Activated CD8-positive, alpha-beta memory T cell treated with anti-CD3 and anti-CD28 coated beads, Interleukin-2, amount 10 ng/mL, durations not matched to agents 7 days and 5 days (primary cell): ENCODE results near the gene EML5. TPM values are rescaled to one million over a fixed set of nuclear protein-coding genes. Genes with fewer than 3 reads are reported as not detected.
A peak's percentile ranks its signal among the peaks of the same experiment; 100 is the strongest.

Experiments used
- ATAC-seq: fragments of 150-1000 bp; cut with Tn5 transposase; one replicate; pipeline ENCODE4 v1.10.0; 2021; ENCODE audit warnings: moderate library complexity
- CTCF ChIA-PET: fragments of 350-600 bp; sonication (Branson Sonifier 250); formaldehyde crosslinking; loops from one replicate; lab custom pipeline; 2021; ENCODE audit warnings: antibody characterized with exemption; lab: Charles Lee
- DNase-seq: peaks from one replicate; pipeline ENCODE4 v3.0.0-alpha.2; 2020
- H3K27ac Mint-ChIP-seq: one replicate; pipeline ENCODE4 v1.8.0; 2021; ENCODE audit warnings: mild to moderate bottlenecking, mixed read lengths
- H3K27me3 Mint-ChIP-seq: one replicate; pipeline ENCODE4 v1.8.0; 2021; ENCODE audit warnings: mixed read lengths
- H3K36me3 Mint-ChIP-seq: one replicate; pipeline ENCODE4 v1.8.0; 2021; ENCODE audit warnings: mild to moderate bottlenecking, mixed read lengths
- H3K4me1 Mint-ChIP-seq: one replicate; pipeline ENCODE4 v1.8.0; 2021; ENCODE audit warnings: mixed read lengths
- H3K4me3 Mint-ChIP-seq: one replicate; pipeline ENCODE4 v1.8.0; 2021; ENCODE audit warnings: mild to moderate bottlenecking, moderate library complexity, mixed read lengths
- H3K9me3 Mint-ChIP-seq: one replicate; pipeline ENCODE4 v1.8.0; 2022; ENCODE audit warnings: low read depth, mixed read lengths
- total RNA-seq, 2 experiments: library from RNA; stranded (reverse); gene quantifications; one replicate each; pipeline ENCODE4 v1.2.3, GENCODE V29; 2021

The EML5 gene
- total RNA-seq, 2 experiments from 2014 or later: 2.3 to 3.7 TPM

DNA sequence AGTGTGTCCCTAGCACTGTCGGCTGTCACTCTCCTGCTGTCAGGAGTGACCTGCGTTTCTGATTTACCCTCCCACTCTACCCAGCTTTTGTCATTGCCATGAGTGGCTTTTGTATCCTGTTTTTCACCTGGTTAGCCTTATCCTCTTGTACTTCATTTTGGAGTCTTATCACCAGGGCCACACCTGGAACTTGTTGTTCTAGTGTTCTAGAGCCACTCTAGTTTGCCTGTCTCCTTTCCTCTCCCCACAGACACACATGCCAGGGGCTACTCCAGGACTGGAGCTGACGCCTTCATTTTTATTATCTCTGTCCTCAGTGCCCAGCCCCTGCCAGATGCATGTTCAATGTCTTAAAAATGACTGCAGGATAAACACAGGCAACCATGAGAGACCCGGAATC lies 195.7 kb downstream of the EML5 start:
- DNase-seq (no peak), ATAC-seq (no peak)
- no peaks in the 10 kb centered on the region for H3K9me3 Mint-ChIP-seq
- H3K27me3 Mint-ChIP-seq: no peaks in the 10 kb centered on the region
- CTCF ChIA-PET: no interaction called here
- H3K4me3 Mint-ChIP-seq: no peak overlapping the region
- peaks cover 36% of the 10 kb centered on the region for H3K4me1 Mint-ChIP-seq
- peaks cover 43% of the 10 kb centered on the region for H3K36me3 Mint-ChIP-seq
- H3K27ac Mint-ChIP-seq: no peak overlapping the region

DNA sequence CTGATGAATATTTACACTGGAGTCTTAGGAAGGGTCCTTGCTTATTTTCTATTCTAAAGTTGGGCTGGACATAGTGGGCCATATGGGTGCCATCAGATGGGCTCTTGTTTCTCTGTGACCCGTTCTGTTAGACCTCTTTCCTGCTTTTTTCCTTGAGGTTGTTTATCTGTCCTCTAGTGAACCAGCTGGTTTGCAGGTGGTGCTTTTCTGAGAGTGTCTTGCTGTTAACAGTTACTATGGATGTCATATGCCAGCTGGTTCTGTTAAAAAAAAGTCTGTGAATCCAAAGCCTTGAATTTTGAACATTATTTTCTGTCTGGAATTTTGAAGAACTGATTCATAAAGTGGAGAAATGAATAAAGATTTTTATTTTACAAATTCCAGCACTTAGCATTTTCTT lies 200.7 kb downstream of the EML5 start:
- Mint-ChIP-seq H3K27ac (no peak overlapping the region), H3K4me1 (peaks cover 2% of the 10 kb centered on the region), H3K9me3 (no peaks in the 10 kb centered on the region), H3K36me3 (peaks cover 42% of the 10 kb centered on the region), H3K4me3 (no peak overlapping the region), H3K27me3 (no peaks in the 10 kb centered on the region)
- DNase-seq (no peak), ATAC-seq (no peak)
- CTCF ChIA-PET: no interaction called here

DNA sequence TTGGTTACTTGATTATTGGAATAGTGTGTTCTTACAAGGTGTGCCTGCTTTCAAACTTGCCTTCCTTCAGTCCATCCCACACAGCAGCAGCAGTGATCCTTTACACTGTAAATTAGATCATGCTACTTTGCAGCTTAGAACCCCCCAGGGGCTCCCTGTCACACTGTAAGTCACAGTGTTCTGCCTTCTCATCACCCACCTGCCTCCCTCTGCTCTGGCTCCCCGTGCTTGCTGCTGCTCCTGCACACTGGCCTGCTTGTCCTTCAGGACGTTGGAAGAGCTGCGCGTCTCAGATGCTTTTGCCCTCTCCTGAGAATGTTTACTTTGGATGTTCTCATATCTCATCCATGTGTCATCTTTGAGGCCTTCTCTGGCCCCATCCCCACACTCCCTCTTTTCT lies 202.6 kb downstream of the EML5 start:
- Mint-ChIP-seq H3K4me1 (no peaks in the 10 kb centered on the region), H3K9me3 (no peaks in the 10 kb centered on the region), H3K36me3 (peaks cover 47% of the 10 kb centered on the region), H3K4me3 (no peak overlapping the region), H3K27me3 (no peaks in the 10 kb centered on the region), H3K27ac (no peak overlapping the region)
- DNase-seq (no peak), ATAC-seq (no peak)
- CTCF ChIA-PET: no interaction called here

DNA sequence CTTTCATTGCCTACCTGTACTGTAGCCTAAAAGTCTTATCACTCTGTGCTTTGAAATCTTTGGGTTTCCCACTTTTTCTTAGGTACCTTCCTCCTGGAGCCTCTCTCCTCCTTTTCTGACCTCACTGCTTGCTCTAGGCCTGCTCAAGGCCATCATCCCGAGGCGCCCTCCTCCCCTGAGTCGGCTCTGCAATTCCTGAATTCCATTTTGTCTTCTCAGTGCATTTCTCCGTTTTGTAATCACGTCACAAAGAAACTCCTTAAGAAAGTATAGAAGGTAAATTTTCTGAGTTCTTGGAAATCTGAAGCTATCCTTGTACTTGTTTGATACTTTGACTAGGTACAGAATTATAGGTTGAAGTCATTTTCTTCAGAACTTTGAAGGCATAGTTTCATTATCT lies 204.7 kb downstream of the EML5 start:
- Mint-ChIP-seq H3K27me3 (no peaks in the 10 kb centered on the region), H3K9me3 (no peaks in the 10 kb centered on the region), H3K4me1 (no peaks in the 10 kb centered on the region), H3K4me3 (no peak overlapping the region), H3K36me3 (peaks cover 52% of the 10 kb centered on the region), H3K27ac (no peak overlapping the region)
- ATAC-seq: no peak
- CTCF ChIA-PET: no interaction called here
- DNase-seq: no peak

DNA sequence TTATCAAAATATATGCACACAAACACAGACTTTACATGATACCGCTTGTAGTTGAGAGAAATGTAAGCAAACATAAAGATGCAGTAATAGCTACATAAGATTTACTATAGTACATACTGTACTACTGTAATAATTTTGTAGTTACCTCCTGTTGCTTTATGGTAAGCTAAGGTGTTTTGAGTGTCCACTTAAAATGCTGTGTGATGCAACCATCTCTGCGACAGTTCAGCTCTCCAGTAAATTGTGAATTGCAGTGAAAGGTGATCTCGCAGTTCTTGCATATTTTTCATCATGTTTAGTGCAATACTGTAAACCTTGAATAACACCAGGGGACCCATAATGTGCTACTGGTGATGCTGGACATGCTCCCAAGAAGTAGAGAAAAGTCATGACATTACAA lies 208.3 kb downstream of the EML5 start:
- H3K36me3 Mint-ChIP-seq: peaks cover 51% of the 10 kb centered on the region
- H3K9me3 Mint-ChIP-seq: no peaks in the 10 kb centered on the region

DNA sequence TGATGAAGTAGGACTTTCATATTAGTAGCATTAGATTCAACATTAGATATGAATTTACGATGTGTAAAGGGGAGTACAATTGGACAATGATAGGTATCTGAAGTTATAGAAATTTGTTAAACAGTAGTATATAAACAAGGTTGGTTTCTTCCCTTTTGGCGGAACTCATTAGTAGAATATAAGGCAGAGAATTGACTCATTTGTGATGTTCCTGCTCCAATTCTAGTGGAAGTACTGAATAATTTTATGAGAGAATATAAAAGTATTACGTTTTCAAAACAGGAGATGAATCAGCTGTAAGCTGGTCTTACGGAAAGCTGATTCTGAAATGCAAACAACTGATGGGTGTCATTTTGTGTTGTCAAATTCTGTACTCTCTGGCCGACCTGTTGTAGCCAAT lies 216.5 kb downstream of the EML5 start:
- H3K27ac Mint-ChIP-seq: no peak overlapping the region
- no peaks in the 10 kb centered on the region for H3K4me1 Mint-ChIP-seq
- ATAC-seq: no peak
- peaks cover 45% of the 10 kb centered on the region for H3K36me3 Mint-ChIP-seq
- no peak for DNase-seq
- H3K4me3 Mint-ChIP-seq: no peak overlapping the region
- CTCF ChIA-PET: no interaction called here
- no peaks in the 10 kb centered on the region for H3K9me3 Mint-ChIP-seq
- no peaks in the 10 kb centered on the region for H3K27me3 Mint-ChIP-seq

More for the DNA sequence above, 208.3 kb downstream of the EML5 start:
- no peak overlapping the region for H3K4me3 Mint-ChIP-seq
- ATAC-seq (no peak), DNase-seq (no peak)
- CTCF ChIA-PET: interaction anchor here (1.0 kb wide), 1 partner anchor 15 kb away, joined by 3 read pairs; no protein-coding TSS in a partner anchor
- H3K27ac Mint-ChIP-seq: no peak overlapping the region
- H3K4me1 Mint-ChIP-seq: no peaks in the 10 kb centered on the region
- no peaks in the 10 kb centered on the region for H3K27me3 Mint-ChIP-seq

DNA sequence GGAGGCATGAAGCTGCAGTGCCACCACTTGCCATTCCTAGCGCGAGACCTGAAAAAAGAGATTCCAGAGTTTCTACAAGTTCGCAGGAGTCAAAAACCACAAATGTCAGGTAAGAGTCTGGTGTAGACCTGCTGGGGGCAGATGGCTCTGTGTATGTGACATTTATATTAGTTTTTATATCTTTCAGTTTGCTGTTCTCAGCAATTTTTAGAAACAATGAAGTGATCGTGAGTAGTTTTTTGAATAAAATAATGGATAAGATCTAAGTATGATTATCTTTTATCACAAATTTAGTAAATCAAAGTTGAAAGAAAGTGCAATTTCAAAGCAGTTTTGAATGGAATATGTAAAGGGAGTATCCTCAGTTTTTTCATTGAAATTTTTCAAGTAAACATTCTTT lies 220.6 kb downstream of the EML5 start:
- H3K27ac Mint-ChIP-seq: no peak overlapping the region
- H3K4me3 Mint-ChIP-seq: no peak overlapping the region
- DNase-seq: no peak
- H3K36me3 Mint-ChIP-seq: peaks cover 50% of the 10 kb centered on the region
- no peaks in the 10 kb centered on the region for H3K27me3 Mint-ChIP-seq
- H3K4me1 Mint-ChIP-seq: no peaks in the 10 kb centered on the region
- H3K9me3 Mint-ChIP-seq: peaks cover 5% of the 10 kb centered on the region
- CTCF ChIA-PET: no interaction called here
- ATAC-seq: no peak

DNA sequence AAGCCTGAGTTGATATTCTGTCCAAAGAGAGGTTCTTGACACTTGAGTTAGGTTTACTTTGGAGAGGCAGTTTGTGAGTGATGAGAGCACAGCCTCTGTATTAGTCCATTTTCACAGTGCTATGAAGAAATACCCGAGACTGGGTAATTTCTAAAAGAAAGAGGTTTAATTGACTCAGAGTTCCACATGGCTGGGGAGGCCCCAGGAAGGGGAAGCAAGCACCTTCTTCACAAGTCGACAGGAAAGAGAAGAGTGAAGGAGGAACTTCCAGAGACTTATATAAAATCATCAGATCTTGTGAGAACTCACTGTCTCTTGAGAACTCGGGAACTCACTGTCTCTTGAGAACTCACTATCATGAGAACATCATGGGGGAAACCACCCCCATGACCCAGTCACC lies 224.6 kb downstream of the EML5 start:
- Mint-ChIP-seq H3K4me1 (peaks cover 16% of the 10 kb centered on the region), H3K4me3 (no peak overlapping the region), H3K36me3 (peaks cover 49% of the 10 kb centered on the region), H3K27ac (no peak overlapping the region), H3K27me3 (no peaks in the 10 kb centered on the region), H3K9me3 (peaks cover 5% of the 10 kb centered on the region)
- DNase-seq: no peak
- CTCF ChIA-PET: no interaction called here
- no peak for ATAC-seq

DNA sequence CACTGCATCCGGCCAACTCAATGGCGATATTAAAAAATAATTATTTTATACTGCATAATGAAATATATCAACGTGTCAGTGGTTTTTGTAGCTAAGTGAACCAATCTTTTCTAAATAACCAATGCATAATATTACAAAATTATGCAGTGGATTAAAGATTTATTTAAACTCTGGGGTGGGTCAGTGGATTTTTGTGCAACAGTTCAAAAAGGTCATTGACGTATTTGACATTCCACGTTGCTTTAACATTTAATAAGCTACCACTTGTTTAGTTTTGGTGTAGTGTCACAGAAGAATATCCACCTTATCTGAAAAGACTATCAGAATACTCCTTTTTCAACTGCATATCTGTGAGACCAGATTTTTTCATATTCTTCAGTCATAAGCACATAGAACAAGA lies 227.3 kb downstream of the EML5 start:
- no peak overlapping the region for H3K27ac Mint-ChIP-seq
- DNase-seq (no peak), ATAC-seq (no peak)
- no peak overlapping the region for H3K4me3 Mint-ChIP-seq
- peaks cover 5% of the 10 kb centered on the region for H3K9me3 Mint-ChIP-seq
- H3K36me3 Mint-ChIP-seq: peaks cover 34% of the 10 kb centered on the region
- H3K27me3 Mint-ChIP-seq: peaks cover 10% of the 10 kb centered on the region
- H3K4me1 Mint-ChIP-seq: peaks cover 26% of the 10 kb centered on the region
- CTCF ChIA-PET: interaction anchor here (0.8 kb wide), 1 partner anchor 74 kb away, joined by 3 read pairs; no protein-coding TSS in a partner anchor

DNA sequence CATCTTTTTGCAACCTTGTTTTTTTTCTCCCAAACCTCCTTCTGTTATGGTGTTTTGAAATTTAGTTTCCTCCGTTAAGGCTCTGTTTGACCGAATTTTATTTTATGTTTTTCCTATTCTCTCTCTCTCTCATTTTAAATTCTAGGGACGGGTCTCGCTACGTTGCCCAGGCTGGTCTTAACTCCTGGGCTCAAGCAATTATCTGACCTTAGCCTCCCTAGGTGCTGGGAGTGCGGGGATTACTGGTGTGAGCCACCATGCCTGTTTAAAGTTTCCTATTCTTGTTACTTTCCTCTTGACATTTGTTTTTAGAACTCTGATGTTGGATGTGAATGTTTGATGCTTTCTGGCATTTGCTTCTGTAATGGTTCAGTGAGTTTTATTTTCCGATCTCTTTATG lies 228.9 kb downstream of the EML5 start:
- Mint-ChIP-seq H3K4me3 (peak overlapping the region; percentile 86), H3K4me1 (peaks cover 28% of the 10 kb centered on the region), H3K27me3 (peaks cover 16% of the 10 kb centered on the region), H3K27ac (peak overlapping the region; percentile 74), H3K9me3 (peaks cover 5% of the 10 kb centered on the region), H3K36me3 (peaks cover 24% of the 10 kb centered on the region)
- DNase-seq: no peak
- CTCF ChIA-PET: no interaction called here
- ATAC-seq: no peak

DNA sequence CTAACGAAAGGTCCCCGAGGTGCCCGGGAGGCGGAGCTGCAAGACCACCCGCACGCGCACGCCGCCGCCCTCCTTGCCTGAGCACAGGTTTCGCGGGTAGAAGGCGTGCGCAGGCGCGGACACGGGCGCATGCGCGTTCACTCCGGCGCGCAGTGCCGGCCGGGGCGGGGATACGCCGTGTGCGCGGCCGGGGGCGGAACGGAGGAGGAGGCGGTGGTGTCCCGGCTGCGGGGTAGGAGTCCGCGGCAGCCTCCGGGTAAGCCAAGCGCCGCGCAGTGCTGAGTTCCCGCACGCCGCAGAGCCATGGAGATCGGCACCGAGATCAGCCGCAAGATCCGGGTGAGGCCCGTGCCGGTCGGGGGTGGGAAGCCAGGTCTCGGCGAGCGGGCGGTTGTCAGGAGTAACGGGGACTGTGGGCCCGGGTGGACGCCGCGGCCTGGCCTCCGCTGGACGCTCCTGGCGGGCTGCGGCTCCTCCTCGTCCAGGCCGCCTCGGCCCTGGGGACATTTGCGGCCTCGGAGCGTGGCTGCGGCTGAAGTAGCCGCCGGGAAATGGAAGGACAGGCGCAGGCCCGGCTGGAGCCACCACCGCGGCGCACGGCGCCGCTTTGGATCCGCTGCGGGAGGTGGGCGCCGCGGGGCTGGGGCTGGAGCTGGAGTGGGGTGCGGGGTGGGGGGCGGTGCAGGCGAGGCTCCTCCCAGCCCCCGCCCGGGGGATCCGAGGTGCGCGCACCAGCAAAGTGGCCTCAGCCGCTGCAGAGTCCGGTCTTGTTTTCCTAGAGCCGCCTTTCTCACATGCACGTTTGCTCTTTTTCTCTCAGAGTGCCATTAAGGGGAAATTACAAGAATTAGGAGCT lies 229.7 kb downstream of the EML5 start, which contains the start of gene ZC3H14:
Gene ZC3H14 (plus strand): TSS at position 207 of the 856 bp plus-strand sequence. CDS start 97 bp downstream, at position 304.
- peak; percentile 90 for DNase-seq
- H3K27ac Mint-ChIP-seq: peak within 1 kb of the TSS; percentile 89
- peaks cover 3% of the 10 kb centered on the region for H3K9me3 Mint-ChIP-seq
- peaks cover 30% of the 10 kb centered on the region for H3K4me1 Mint-ChIP-seq
- H3K36me3 Mint-ChIP-seq: peaks cover 17% of the 10 kb centered on the region
- CTCF ChIA-PET: interaction anchor here (0.6 kb wide), 1 partner anchor 10 kb away, joined by 3 read pairs; no protein-coding TSS in a partner anchor
- ATAC-seq: peak; percentile 98
- H3K27me3 Mint-ChIP-seq: peaks cover 18% of the 10 kb centered on the region
- peak within 1 kb of the TSS; percentile 86 for H3K4me3 Mint-ChIP-seq

DNA sequence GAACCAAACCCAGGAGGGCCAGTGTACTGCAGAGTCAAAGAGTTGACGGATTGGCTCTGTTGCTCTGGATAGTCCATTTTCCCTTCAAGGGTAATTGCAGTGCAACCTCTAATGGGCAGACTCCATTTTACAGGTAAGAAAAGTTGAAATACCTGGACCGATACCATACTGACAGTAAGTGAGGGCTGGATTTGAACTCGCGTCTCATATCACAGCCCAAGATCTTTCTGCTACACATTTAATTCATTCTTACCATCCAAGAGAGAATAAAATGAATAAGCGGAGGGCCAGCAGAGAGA lies 230.3 kb downstream of the EML5 start:
- H3K4me3 Mint-ChIP-seq: peak overlapping the region; percentile 86
- DNase-seq (no peak), ATAC-seq (no peak)
- H3K9me3 Mint-ChIP-seq: no peaks in the 10 kb centered on the region
- peak overlapping the region; percentile 89 for H3K27ac Mint-ChIP-seq
- CTCF ChIA-PET: no interaction called here
- H3K27me3 Mint-ChIP-seq: peaks cover 22% of the 10 kb centered on the region
- H3K36me3 Mint-ChIP-seq: peaks cover 13% of the 10 kb centered on the region
- H3K4me1 Mint-ChIP-seq: peaks cover 34% of the 10 kb centered on the region
